Glutamatergic neuron (in vitro differentiated cells): ENCODE results near the gene ITM2C. TPM values are rescaled to one million over a fixed set of nuclear protein-coding genes. Genes with fewer than 3 reads are reported as not detected.

Source experiments
- DNase-seq: peaks from one replicate; pipeline ENCODE4 v3.0.0; 2022
- H3K27ac Mint-ChIP-seq: one replicate; pipeline ENCODE4 v1.8.0; 2020; ENCODE audit warnings: mild to moderate bottlenecking, mixed read lengths, inconsistent platforms; ENCODE audit not compliant: unreplicated experiment
- H3K27me3 Mint-ChIP-seq: one replicate; pipeline ENCODE4 v1.8.0; 2020; ENCODE audit warnings: mild to moderate bottlenecking, moderate library complexity, mixed read lengths, inconsistent platforms; ENCODE audit not compliant: unreplicated experiment
- H3K36me3 Mint-ChIP-seq: one replicate; pipeline ENCODE4 v1.8.0; 2020; ENCODE audit warnings: mild to moderate bottlenecking, mixed read lengths, inconsistent platforms; ENCODE audit not compliant: unreplicated experiment
- H3K4me1 Mint-ChIP-seq: one replicate; pipeline ENCODE4 v1.8.0; 2020; ENCODE audit warnings: mild to moderate bottlenecking, low read depth, mixed read lengths, inconsistent platforms; ENCODE audit not compliant: unreplicated experiment
- H3K4me3 Mint-ChIP-seq: one replicate; pipeline ENCODE4 v1.8.0; 2020; ENCODE audit warnings: mild to moderate bottlenecking, mixed read lengths, inconsistent platforms; ENCODE audit not compliant: unreplicated experiment
- H3K9me3 Mint-ChIP-seq: one replicate; pipeline ENCODE4 v1.8.0; 2020; ENCODE audit warnings: mild to moderate bottlenecking, moderate library complexity, mixed read lengths, inconsistent platforms; ENCODE audit not compliant: unreplicated experiment
- CTCF ChIP-seq: fragments of 200-600 bp; sonication (generic); IDR thresholded peaks from one replicate; pipeline ENCODE4 v1.5.0; 2021; ENCODE audit not compliant: partially characterized antibody, unreplicated experiment
- total RNA-seq: library from RNA; stranded (reverse); fragmentation: NEBNext Ultra II Directional; extraction: Animal tissue kit (Norgen Biotek cat#: 25700); gene quantifications from one replicate; pipeline ENCODE4 v1.2.1, GENCODE V29; 2021; ENCODE audit not compliant: unreplicated experiment

Gene ITM2C
- total RNA-seq, 1 donor from 2014 or later = 72.0 TPM

DNA sequence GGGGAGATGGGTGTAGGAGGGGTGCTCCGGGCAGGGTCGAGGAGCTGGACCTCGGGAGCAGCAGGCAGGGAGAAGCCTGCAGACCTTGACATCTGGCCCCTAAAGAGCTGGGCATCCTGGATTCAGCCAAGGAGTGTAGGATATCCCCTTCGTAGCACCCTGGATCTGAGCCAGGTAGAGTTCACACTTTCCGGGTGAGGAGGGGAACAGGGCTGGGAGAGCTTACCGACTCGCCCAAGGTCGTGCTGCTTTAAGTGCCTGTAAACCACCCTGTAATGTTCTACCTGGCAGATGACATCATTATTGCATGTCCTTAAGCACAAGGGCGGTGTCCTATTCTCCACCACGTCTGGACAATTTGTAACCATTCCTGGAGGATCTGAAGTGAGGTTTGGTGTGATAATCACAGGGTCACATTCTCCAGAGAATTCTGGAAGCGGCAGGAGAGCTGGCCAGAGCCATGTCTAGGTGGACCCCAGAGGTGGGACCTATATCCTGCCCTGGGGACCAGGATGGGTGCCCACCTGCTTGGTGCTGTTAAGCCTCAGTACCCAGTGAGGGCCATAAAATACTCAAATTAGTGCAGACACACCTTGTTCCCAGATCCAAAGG lies 14.6 kb downstream of the ITM2C start:
- no peak for TF ChIP-seq CTCF
- H3K4me1 Mint-ChIP-seq = peaks cover 3% of the 10 kb centered on the region
- no peak overlapping the region for H3K4me3 Mint-ChIP-seq
- H3K36me3 Mint-ChIP-seq = peaks cover 5% of the 10 kb centered on the region
- H3K27ac Mint-ChIP-seq = no peak overlapping the region
- no peak for DNase-seq
- peaks cover 14% of the 10 kb centered on the region for H3K27me3 Mint-ChIP-seq
- H3K9me3 Mint-ChIP-seq = peaks cover 2% of the 10 kb centered on the region

DNA sequence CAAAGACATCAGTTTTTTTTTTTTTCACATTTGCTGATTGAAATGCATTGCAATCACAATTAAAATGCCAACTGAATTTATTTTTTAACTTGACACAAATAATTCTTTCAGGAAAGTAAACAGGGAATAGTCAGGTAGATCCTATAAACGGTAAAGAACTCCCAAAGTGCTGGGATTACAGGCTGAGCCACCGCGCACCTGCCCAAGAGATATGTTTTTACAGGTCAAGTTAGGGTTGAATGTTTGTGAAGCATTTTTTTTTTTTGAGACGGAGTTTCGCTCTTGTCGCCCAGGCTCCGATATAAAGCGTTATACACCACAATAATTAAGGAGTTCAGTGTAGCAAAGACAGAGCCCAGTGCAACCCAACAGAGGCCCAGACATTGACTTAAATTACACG lies 15.1 kb downstream of the ITM2C start:
- no peak for DNase-seq
- Mint-ChIP-seq H3K4me3 (no peak overlapping the region), H3K27ac (no peak overlapping the region), H3K36me3 (peaks cover 5% of the 10 kb centered on the region), H3K4me1 (peaks cover 3% of the 10 kb centered on the region), H3K9me3 (peaks cover 2% of the 10 kb centered on the region), H3K27me3 (peaks cover 14% of the 10 kb centered on the region)
- TF ChIP-seq CTCF = no peak

DNA sequence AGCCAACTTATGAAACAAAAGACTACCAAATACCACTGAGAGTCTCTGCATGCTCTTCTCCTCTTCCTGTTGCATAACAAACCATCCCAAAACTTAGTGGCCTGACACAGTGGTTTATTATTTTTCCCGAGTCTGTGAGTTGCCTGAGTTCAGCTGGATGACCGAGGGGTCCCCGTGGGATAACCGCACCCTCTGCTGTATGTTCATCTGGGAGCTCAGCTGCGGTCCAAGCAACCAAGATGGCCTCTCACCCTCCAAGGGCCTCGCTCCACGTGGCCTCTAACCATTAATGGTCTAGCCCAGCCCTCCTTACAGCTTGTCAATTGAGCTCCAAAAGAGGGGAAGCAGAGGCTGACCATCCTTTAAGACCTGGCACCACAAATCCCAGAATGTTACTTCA lies 17.1 kb downstream of the ITM2C start:
- peaks cover 1% of the 10 kb centered on the region for H3K27me3 Mint-ChIP-seq
- no peak overlapping the region for H3K4me3 Mint-ChIP-seq
- TF ChIP-seq CTCF = no peak
- H3K9me3 Mint-ChIP-seq = peaks cover 2% of the 10 kb centered on the region
- no peak for DNase-seq
- H3K4me1 Mint-ChIP-seq = peaks cover 15% of the 10 kb centered on the region
- peaks cover 5% of the 10 kb centered on the region for H3K36me3 Mint-ChIP-seq
- H3K27ac Mint-ChIP-seq = no peak overlapping the region

DNA sequence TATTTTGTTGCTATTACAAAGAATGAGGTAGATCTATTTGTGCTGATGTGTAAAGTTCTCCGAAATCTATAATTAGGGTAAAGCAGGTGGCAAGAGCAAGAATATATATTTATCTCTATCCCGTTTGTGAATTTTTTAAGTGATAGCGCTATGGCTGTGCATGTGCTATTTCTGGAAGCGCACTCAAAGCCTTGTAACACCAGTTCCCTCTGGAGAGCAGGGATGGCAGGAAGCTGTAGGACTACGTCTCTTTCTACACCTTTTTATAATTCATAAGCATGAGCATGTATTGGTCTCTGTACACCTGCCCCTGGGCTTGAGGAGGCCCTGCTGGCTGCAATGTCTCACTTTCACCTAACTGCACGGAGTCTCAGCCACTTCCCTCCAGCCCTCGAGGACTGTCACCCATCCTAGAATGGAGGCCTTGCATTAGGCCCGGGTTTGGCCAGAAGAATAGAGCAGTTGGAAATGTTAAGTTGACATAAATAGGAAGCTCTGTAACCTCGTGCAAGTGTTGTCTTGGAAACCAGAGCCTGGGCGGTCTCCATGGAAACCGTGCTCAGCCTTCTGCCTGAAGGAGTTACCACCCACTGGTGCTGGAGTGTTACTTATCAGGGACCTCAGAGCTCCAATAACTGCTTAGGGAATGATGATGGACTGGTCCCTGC lies 20.9 kb downstream of the ITM2C start:
- peak overlapping the region; percentile 12 for H3K4me3 Mint-ChIP-seq
- peaks cover 12% of the 10 kb centered on the region for H3K4me1 Mint-ChIP-seq
- no peaks in the 10 kb centered on the region for H3K27me3 Mint-ChIP-seq
- peak; percentile 70 for DNase-seq
- H3K27ac Mint-ChIP-seq = peak overlapping the region; percentile 80
- H3K36me3 Mint-ChIP-seq = no peaks in the 10 kb centered on the region
- no peak for TF ChIP-seq CTCF
- peaks cover 2% of the 10 kb centered on the region for H3K9me3 Mint-ChIP-seq

DNA sequence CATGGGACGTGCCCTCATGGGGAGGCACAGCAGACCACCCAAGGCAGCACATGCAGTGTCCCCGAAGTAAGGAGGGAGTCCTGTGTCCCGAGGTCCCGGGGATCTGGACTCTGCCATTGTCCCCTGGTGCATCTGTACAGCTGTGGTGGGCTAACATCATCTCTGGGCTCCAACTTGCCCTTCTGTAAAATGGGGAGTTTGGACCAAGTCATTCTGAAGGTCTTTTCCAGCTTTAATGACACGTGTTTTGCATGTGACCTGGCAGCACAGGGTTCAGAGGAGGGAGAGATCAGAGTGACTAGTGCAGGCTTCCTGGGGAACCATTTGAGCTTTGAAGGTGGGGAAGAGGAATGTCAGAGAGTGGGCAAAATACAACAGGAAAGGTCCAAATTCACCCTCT lies 21.5 kb downstream of the ITM2C start:
- H3K4me3 Mint-ChIP-seq = peak overlapping the region; percentile 57
- H3K27ac Mint-ChIP-seq = peak overlapping the region; percentile 80
- no peaks in the 10 kb centered on the region for H3K36me3 Mint-ChIP-seq
- H3K4me1 Mint-ChIP-seq = peaks cover 12% of the 10 kb centered on the region
- no peak for DNase-seq
- H3K9me3 Mint-ChIP-seq = peaks cover 2% of the 10 kb centered on the region
- no peak for TF ChIP-seq CTCF
- no peaks in the 10 kb centered on the region for H3K27me3 Mint-ChIP-seq
